Neuronal stem cell (in vitro differentiated cells): ENCODE results near the gene ENPP4.

ENCODE experiments used
- DNase-seq: peaks from one replicate; pipeline ENCODE4 v3.0.0-alpha.2; 2013; ENCODE audit warnings: low spot score
- H2AFZ ChIP-seq: one replicate; pipeline ENCODE4 v1.6.1; 2013; ENCODE audit warnings: mild to moderate bottlenecking, low read length, inconsistent platforms
- H2AK5ac ChIP-seq: 2 replicates; pipeline ENCODE4 v1.6.1; 2013; ENCODE audit warnings: low read depth, mild to moderate bottlenecking, inconsistent platforms, low read length, moderate library complexity, mixed read lengths
- H2BK120ac ChIP-seq: 2 replicates; pipeline ENCODE4 v1.6.1; 2013; ENCODE audit warnings: low read depth, mild to moderate bottlenecking, inconsistent platforms, low read length, moderate library complexity, mixed read lengths
- H2BK12ac ChIP-seq: one replicate; pipeline ENCODE4 v1.6.1; 2013; ENCODE audit warnings: low read length, inconsistent platforms
- H2BK15ac ChIP-seq: 2 replicates; pipeline ENCODE4 v1.6.1; 2013; ENCODE audit warnings: mild to moderate bottlenecking, low read length, inconsistent platforms, mixed read lengths
- H2BK5ac ChIP-seq: one replicate; pipeline ENCODE4 v1.6.1; 2013; ENCODE audit warnings: inconsistent platforms, mild to moderate bottlenecking, low read length, moderate library complexity
- H3K14ac ChIP-seq: one replicate; pipeline ENCODE4 v1.6.1; 2013; ENCODE audit warnings: low read length, inconsistent platforms
- H3K18ac ChIP-seq: 2 replicates; pipeline ENCODE4 v1.6.1; 2013; ENCODE audit warnings: low read length, inconsistent platforms
- H3K23ac ChIP-seq: 2 replicates; pipeline ENCODE4 v1.6.1; 2013; ENCODE audit warnings: low read depth, mild to moderate bottlenecking, mixed read lengths, low read length, inconsistent platforms; ENCODE audit not compliant: poor library complexity
- H3K27ac ChIP-seq: replicated peaks from 3 replicates; pipeline ENCODE4 v1.5.1; 2013; ENCODE audit warnings: low read length, inconsistent platforms
- H3K27me3 ChIP-seq, 3 experiments: 2 replicates each; pipeline ENCODE4 v1.6.1; 2013; ENCODE audit warnings: low read length in 3 of 3, mild to moderate bottlenecking in 2 of 3, inconsistent platforms in 1 of 3, low read depth in 1 of 3, mixed read lengths in 1 of 3, moderate library complexity in 1 of 3; ENCODE audit not compliant: control insufficient read depth in 3 of 3, insufficient read depth in 3 of 3
- H3K36me3 ChIP-seq, 2 donors: replicated peaks in 1 of 2; 2 replicates each; pipeline ENCODE4 v1.6.1; 2013; ENCODE audit warnings: low read length in 2 of 2; ENCODE audit not compliant: control insufficient read depth in 2 of 2, insufficient read depth in 2 of 2
- H3K4ac ChIP-seq: 2 replicates; pipeline ENCODE4 v1.6.1; 2013; ENCODE audit warnings: inconsistent platforms, mild to moderate bottlenecking, low read length, moderate library complexity
- H3K4me1 ChIP-seq, 2 donors: 1 replicate in 1 of 2; 2 replicates in 1 of 2; pipeline ENCODE4 v1.6.1; 2013; ENCODE audit warnings: low read length in 2 of 2, low read depth in 1 of 2; ENCODE audit not compliant: control insufficient read depth in 2 of 2, insufficient read depth in 1 of 2
- H3K4me2 ChIP-seq: one replicate; pipeline ENCODE4 v1.6.1; 2013; ENCODE audit warnings: mild to moderate bottlenecking, low read length, inconsistent platforms; ENCODE audit not compliant: insufficient read depth, poor library complexity, severe bottlenecking
- H3K4me3 ChIP-seq, 2 donors: 2 replicates each; pipeline ENCODE4 v1.5.1; 2013; ENCODE audit warnings: low read length in 2 of 2, mild to moderate bottlenecking in 2 of 2, inconsistent platforms in 1 of 2, moderate library complexity in 1 of 2
- H3K79me1 ChIP-seq: one replicate; pipeline ENCODE4 v1.6.1; 2013; ENCODE audit warnings: low read depth, mild to moderate bottlenecking, inconsistent platforms, low read length, moderate library complexity
- H3K9ac ChIP-seq: one replicate; pipeline ENCODE4 v1.6.1; 2013; ENCODE audit warnings: mild to moderate bottlenecking, low read depth, low read length, inconsistent platforms; ENCODE audit not compliant: poor library complexity
- H3K9me3 ChIP-seq, 2 donors: replicated peaks in 1 of 2; 2 replicates each; pipeline versions ENCODE3 to v1.6.1; 2013; ENCODE audit warnings: low read length in 2 of 2, mild to moderate bottlenecking in 2 of 2, inconsistent platforms in 1 of 2, low read depth in 1 of 2, mixed read lengths in 1 of 2, moderate library complexity in 1 of 2; ENCODE audit not compliant: control insufficient read depth in 2 of 2, insufficient read depth in 1 of 2
- H4K8ac ChIP-seq: one replicate; pipeline ENCODE4 v1.6.1; 2013; ENCODE audit warnings: low read depth, mild to moderate bottlenecking, inconsistent platforms, low read length, moderate library complexity
- H4K91ac ChIP-seq: one replicate; pipeline ENCODE4 v1.6.1; 2013; ENCODE audit warnings: low read length, low read depth, mild to moderate bottlenecking, inconsistent platforms; ENCODE audit not compliant: poor library complexity
- WGBS, 2 donors: extraction: QIAGEN DNeasy Blood & Tissue Kit; methylation state at CpG; one replicate each; pipeline ENCODE4 v1.1.7; 2013; ENCODE audit warnings: missing lambda C conversion rate in 2 of 2, mixed read lengths in 1 of 2; ENCODE audit not compliant: insufficient read length in 2 of 2, insufficient replicate concordance in 1 of 2; ENCODE audit errors: extremely low coverage in 2 of 2; 5-methylcytosine and 5-hydroxymethylcytosine counted together

Gene ENPP4

GRCh38 chr6:46174904-46175303 is 45.1 kb downstream of the ENPP4 start:
- no peak overlapping the region for H3K4me2 ChIP-seq
- H3K27ac ChIP-seq: no peak overlapping the region
- H4K8ac ChIP-seq: no peak overlapping the region
- peaks cover 0 to 3% of the 10 kb centered on the region in 2 donors for H3K4me1 ChIP-seq
- H2BK12ac ChIP-seq: no peak overlapping the region
- H3K27me3 ChIP-seq: peaks cover 0 to 27% (median 0%) of the 10 kb centered on the region in 3 experiments
- H4K91ac ChIP-seq: no peak overlapping the region
- H3K18ac ChIP-seq: no peak overlapping the region
- H3K9ac ChIP-seq: no peak overlapping the region
- no peak overlapping the region for H2BK5ac ChIP-seq
- no peak for DNase-seq
- no peak overlapping the region for H3K4me3 ChIP-seq
- H3K36me3 ChIP-seq: no peaks in the 10 kb centered on the region
- no peak overlapping the region for H2BK120ac ChIP-seq
- no peak overlapping the region for H3K4ac ChIP-seq
- H2BK15ac ChIP-seq: no peak overlapping the region
- H3K79me1 ChIP-seq: no peaks in the 10 kb centered on the region
- H3K23ac ChIP-seq: no peak overlapping the region
- no peak overlapping the region for H2AK5ac ChIP-seq
- H3K14ac ChIP-seq: no peak overlapping the region
- H3K9me3 ChIP-seq: no peaks in the 10 kb centered on the region
- no CpG with 5 or more reads among the region's 3 CpGs for WGBS, 2 donors
- H2AFZ ChIP-seq: no peak overlapping the region

GRCh38 chr6:46175446-46175845 is 45.7 kb downstream of the ENPP4 start:
- peaks cover 0 to 22% (median 0%) of the 10 kb centered on the region in 3 experiments for H3K27me3 ChIP-seq
- H4K91ac ChIP-seq: no peak overlapping the region
- no peak overlapping the region for H3K14ac ChIP-seq
- no peak overlapping the region for H3K4me3 ChIP-seq
- H4K8ac ChIP-seq: no peak overlapping the region
- no peak overlapping the region for H3K18ac ChIP-seq
- H3K4ac ChIP-seq: no peak overlapping the region
- no peak overlapping the region for H2BK5ac ChIP-seq
- no peak overlapping the region for H3K23ac ChIP-seq
- no peaks in the 10 kb centered on the region for H3K79me1 ChIP-seq
- H3K9me3 ChIP-seq: no peaks in the 10 kb centered on the region
- no peak overlapping the region for H3K27ac ChIP-seq
- H2AK5ac ChIP-seq: no peak overlapping the region
- H2BK15ac ChIP-seq: no peak overlapping the region
- H3K4me1 ChIP-seq: peaks cover 0 to under 1% of the 10 kb centered on the region in 2 donors
- no peak overlapping the region for H2BK120ac ChIP-seq
- no peak for DNase-seq
- H3K36me3 ChIP-seq: no peaks in the 10 kb centered on the region
- H3K9ac ChIP-seq: no peak overlapping the region
- WGBS, 2 donors: no CpG with 5 or more reads among the region's 4 CpGs
- H3K4me2 ChIP-seq: no peak overlapping the region
- H2AFZ ChIP-seq: no peak overlapping the region
- H2BK12ac ChIP-seq: no peak overlapping the region

GRCh38 chr6:46175976-46176375 is 46.2 kb downstream of the ENPP4 start:
- no peak overlapping the region for H2AFZ ChIP-seq
- H2BK12ac ChIP-seq: no peak overlapping the region
- H2BK120ac ChIP-seq: no peak overlapping the region
- no peak overlapping the region for H2BK15ac ChIP-seq
- no peak overlapping the region for H2BK5ac ChIP-seq
- no peak for DNase-seq
- peaks cover 0 to 17% (median 0%) of the 10 kb centered on the region in 3 experiments for H3K27me3 ChIP-seq
- H3K4me2 ChIP-seq: no peak overlapping the region
- no peak overlapping the region for H3K14ac ChIP-seq
- H3K79me1 ChIP-seq: no peaks in the 10 kb centered on the region
- no peaks in the 10 kb centered on the region for H3K9me3 ChIP-seq
- no peak overlapping the region for H3K27ac ChIP-seq
- WGBS, 2 donors: no CpG with 5 or more reads among the region's 3 CpGs
- no peak overlapping the region for H3K18ac ChIP-seq
- no peak overlapping the region for H4K8ac ChIP-seq
- no peaks in the 10 kb centered on the region for H3K36me3 ChIP-seq
- no peak overlapping the region for H3K4me3 ChIP-seq
- no peak overlapping the region for H3K4ac ChIP-seq
- no peak overlapping the region for H3K23ac ChIP-seq
- H3K9ac ChIP-seq: no peak overlapping the region
- H3K4me1 ChIP-seq: no peaks in the 10 kb centered on the region
- no peak overlapping the region for H2AK5ac ChIP-seq
- no peak overlapping the region for H4K91ac ChIP-seq

- Histone ChIP-seq H2AFZ (no peak overlapping the region), H3K14ac (no peak overlapping the region), H3K9ac (no peak overlapping the region), H2BK120ac (no peak overlapping the region), H3K9me3 (no peaks in the 10 kb centered on the region), H3K36me3 (no peaks in the 10 kb centered on the region), H2AK5ac (no peak overlapping the region), H3K4me2 (no peak overlapping the region), H3K79me1 (no peaks in the 10 kb centered on the region), H3K27ac (no peak overlapping the region), H2BK5ac (no peak overlapping the region), H3K23ac (no peak overlapping the region), H4K91ac (no peak overlapping the region), H3K4me1 (no peaks in the 10 kb centered on the region), H3K4me3 (no peak overlapping the region), H4K8ac (no peak overlapping the region), H2BK15ac (no peak overlapping the region), H3K27me3 (no peaks in the 10 kb centered on the region), H2BK12ac (no peak overlapping the region), H3K4ac (no peak overlapping the region), H3K18ac (no peak overlapping the region)
- DNase-seq: no peak
- WGBS, 2 donors: no CpG with 5 or more reads among the region's 4 CpGs
Measured at GRCh38 chr6:46184114-46184513, 54.3 kb downstream of the ENPP4 start.
